Coronary artery (tissue), 2 donors: ENCODE measurements around the gene KIF26B.

Source experiments
- DNase-seq: peaks from one replicate; pipeline ENCODE4 v3.0.0-alpha.2; 2017; ENCODE audit warnings: low spot score
- H3K27ac ChIP-seq, 2 donors: fragments of 200-600 bp; sonication (generic); one replicate each; pipeline ENCODE4 v1.5.1; 2016 to 2019
- H3K4me3 ChIP-seq: fragments of 200-600 bp; sonication (generic); 2 replicates; pipeline ENCODE4 v1.5.1; 2016; ENCODE audit warnings: mild to moderate bottlenecking, moderate library complexity
- TF ChIP-seq, protein P1 (sequence below): fragments of 200-600 bp; sonication (generic); IDR thresholded peaks from one replicate; pipeline ENCODE4 v1.5.1; 2019; ENCODE audit warnings: antibody characterized with exemption

The KIF26B gene

DNA sequence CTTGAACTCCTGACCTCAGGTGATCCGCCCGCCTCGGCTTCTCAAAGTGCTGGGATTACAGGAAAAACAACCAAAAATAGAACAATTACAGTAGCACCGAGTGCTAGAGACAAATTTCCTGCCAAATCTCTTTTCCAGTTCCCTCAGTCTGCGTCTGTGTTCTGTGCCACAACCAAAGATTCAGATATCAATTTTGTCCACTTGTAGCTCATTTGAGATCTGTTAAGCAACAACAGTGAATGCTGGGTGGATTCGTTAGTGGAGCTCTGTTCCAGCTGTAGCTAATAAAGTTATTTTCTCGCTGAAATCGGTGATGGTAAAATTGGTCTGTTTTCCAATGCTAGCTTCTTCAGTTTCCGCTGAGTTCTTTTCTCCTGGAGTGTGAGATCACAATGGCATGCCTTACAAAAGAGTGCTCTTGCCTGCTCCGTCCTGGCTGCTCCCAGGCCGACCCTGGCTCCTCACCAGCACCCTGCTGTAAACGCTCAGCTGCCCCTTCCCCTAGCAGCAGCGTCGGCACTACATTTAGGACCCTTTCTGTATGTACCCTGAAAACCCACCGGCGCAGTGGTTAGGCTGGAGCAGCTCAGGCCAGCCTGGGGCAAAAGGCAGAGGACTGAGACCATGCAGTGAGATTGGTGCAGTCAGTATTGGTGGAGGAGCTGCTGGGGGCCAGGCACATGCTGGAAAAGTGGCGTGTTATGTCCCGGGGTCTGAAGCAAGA is 395.4 kb downstream of the KIF26B start:
- DNase-seq = no peak
- Histone ChIP-seq H3K4me3 (no peak overlapping the region), H3K27ac (no peak overlapping the region)
- TF ChIP-seq, protein P1, sequence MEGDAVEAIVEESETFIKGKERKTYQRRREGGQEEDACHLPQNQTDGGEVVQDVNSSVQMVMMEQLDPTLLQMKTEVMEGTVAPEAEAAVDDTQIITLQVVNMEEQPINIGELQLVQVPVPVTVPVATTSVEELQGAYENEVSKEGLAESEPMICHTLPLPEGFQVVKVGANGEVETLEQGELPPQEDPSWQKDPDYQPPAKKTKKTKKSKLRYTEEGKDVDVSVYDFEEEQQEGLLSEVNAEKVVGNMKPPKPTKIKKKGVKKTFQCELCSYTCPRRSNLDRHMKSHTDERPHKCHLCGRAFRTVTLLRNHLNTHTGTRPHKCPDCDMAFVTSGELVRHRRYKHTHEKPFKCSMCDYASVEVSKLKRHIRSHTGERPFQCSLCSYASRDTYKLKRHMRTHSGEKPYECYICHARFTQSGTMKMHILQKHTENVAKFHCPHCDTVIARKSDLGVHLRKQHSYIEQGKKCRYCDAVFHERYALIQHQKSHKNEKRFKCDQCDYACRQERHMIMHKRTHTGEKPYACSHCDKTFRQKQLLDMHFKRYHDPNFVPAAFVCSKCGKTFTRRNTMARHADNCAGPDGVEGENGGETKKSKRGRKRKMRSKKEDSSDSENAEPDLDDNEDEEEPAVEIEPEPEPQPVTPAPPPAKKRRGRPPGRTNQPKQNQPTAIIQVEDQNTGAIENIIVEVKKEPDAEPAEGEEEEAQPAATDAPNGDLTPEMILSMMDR = no peak

DNA sequence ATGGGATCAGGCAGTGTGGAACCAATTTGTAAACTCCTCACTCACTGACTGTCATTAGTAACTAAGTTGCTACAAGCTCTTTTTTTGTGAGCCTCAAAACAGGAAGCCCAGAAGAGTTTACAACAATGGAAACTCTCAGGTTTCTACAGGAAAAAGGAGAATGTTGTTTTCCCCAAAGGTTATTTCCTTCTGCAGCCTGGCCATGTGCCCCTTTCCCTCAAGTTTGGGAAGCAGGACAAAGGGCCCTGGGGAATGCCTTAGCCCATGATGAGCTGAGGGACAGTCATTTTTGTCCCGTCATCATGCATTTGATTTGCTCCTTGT is 395.9 kb downstream of the KIF26B start:
- no peak overlapping the region for H3K27ac ChIP-seq
- H3K4me3 ChIP-seq = no peak overlapping the region

DNA sequence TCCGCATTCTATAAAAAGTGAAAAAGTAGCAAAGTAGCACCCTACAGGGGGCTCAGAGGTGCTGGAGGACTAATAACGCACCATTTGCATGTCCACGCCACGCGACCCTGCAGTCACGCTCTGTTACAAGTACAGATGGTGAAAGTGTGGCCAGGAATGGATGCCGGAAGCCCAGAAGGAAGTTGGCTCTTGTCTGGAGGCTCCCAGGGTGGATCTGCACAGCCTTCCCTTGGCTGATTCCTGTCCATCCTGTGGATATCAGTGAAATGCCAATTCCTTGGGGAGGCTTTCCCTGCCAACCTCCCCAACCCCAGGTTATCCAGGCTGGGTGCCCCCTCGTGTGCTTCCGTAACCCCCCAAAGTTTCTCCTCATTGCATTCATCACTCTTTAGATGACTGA is 396.8 kb downstream of the KIF26B start:
- H3K4me3 ChIP-seq = no peak overlapping the region
- no peak overlapping the region for H3K27ac ChIP-seq
- DNase-seq = no peak
- TF ChIP-seq, protein P1 = no peak

More for the DNA sequence above, 395.9 kb downstream of the KIF26B start:
- TF ChIP-seq, protein P1 = no peak
- no peak for DNase-seq

DNA sequence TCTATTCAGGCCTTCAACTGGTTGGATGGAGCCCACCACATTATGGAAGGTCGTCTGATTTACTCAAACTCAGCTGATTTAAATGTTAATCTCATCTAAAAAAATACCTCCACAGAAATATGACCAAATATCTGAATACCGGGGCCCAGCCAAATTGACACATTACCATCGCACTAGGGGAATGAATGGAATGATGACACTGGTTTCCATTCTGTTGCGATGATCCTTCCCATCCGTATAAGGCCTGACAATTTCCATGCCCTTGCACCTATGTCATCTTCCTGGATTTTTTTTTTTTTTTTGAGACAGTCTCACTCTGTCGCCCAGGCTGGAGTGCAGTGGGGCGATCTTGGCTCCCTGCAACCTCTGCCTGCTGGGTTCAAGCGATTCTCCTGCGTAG is 397.5 kb downstream of the KIF26B start:
- H3K27ac ChIP-seq = no peak overlapping the region
- H3K4me3 ChIP-seq = no peak overlapping the region
- TF ChIP-seq, protein P1 = no peak
- no peak for DNase-seq

DNA sequence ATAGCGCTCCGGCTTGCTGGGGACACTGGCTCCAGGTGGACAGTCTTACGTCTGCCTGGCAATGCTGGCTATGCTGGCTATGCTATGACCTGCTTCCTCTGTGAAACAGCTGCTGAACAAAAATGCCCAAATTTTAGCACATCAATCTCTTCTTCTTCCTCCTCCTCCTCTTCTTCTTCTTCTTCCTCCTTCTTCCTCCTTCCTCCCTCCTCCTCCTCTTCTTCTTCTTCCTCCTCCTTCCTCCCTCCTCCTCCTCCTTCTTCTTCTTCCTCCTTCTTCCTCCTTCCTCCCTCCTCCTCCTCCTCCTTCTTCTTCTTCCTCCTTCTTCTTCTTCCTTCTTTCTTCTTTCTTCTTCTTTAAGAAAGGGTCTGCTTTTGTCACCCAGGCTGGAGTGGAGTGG is 401.3 kb downstream of the KIF26B start:
- TF ChIP-seq, protein P1 = no peak
- no peak for DNase-seq

DNA sequence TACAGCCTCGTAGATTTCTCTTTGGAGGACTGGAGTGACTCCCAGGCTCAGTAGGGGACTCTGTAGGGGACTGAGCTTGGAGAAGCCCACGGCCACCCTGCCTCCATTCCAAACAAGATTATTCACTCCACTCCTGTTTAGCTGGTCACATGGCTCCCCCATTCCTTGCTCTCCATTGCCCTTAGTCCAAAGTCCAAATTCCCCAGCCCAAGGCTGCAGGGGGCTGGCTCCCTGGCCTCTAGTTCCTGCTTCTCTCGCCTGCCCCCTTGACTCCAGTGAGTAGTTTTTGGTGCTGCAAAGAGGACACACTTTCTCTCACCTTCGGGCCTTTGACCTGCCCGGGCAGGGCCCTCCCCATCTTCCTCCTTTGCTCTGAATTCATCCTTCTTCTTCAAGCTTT is 403.3 kb downstream of the KIF26B start:
- no peak overlapping the region for H3K4me3 ChIP-seq
- TF ChIP-seq, protein P1 = no peak
- no peak for DNase-seq
- H3K27ac ChIP-seq = no peak overlapping the region

More for the DNA sequence above, 401.3 kb downstream of the KIF26B start:
- no peak overlapping the region for H3K27ac ChIP-seq
- no peak overlapping the region for H3K4me3 ChIP-seq

DNA sequence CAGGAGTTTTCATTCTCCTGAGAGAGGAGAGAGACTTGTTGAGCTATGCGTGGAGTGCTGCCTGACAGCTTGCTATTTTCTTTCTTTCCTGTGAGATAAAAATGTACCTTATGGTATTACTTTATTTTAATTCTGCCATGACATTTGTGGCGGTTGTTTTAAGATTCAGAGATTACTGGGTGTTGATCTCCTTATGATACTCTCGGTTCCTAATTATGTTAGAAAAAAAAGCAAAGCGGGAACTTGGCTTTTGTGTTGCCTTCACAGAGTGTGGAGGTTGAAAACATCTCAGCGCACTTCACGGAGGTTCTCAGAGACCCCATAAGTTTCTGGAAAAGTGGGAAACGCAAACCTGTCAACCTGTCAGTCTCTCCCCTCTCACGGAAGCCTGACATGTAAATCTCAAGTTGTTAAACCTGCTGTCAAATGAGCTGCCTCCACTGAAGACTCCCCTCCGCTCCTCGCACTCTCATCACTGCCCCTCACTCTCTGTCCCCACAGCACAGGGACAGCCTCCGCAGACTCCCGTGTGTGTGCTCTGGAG is 405.6 kb downstream of the KIF26B start:
- TF ChIP-seq, protein P1 = no peak
- H3K27ac ChIP-seq = no peak overlapping the region
- DNase-seq = no peak
- no peak overlapping the region for H3K4me3 ChIP-seq
